Amygdala (tissue), 56 donors: ENCODE results near the gene MYRF.

Source experiments
- DNase-seq, 56 donors: peaks; one replicate each; lab custom pipeline; 2025; lab: John Stamatoyannopoulos, UW

The MYRF gene

GRCh38 chr11:61718046-61718531 is 34.3 kb upstream of the MYRF start:
- DNase-seq, result peak in 4 of 56 donors; percentile 54 to 75 (median 56)

DNA sequence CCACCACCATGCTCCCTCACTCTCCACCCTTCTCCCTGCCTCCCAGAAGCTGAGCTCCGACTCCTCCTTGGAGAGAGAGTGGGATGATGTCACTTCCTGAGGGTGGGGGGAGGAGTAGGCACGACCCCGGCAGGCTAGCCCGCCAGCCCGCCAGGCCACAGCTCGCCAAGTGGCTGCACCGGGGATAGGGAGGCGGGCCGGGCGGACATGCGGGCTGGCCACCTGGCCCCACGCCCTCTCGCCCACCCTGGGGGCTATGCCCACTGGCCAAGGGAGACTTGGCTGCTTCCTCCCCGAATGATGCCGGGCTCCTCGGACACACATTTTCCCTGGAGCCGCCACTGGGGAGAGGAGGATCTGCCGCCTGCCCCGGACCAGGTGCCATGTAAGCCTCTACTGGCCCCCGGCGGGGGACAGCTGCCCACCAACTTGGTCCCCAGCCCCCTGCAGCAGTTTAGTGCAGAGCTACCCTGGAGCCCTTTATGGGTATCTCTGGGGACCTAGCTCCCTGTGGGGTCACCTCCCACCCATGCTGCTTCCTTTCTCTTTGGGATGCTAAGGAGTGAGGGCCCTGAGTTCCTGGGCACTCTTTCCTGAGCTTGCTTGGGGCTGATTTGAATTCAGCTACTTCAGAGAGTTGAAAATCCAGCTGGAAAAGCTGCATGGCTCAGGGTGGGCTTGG is 33.7 kb upstream of the MYRF start:
- peak in 24 of 56 donors; percentile 10 to 75 (median 28) for DNase-seq

- no peak for DNase-seq
These were observed 32.5 kb upstream of the MYRF start for GRCh38 chr11:61719978-61720377.

DNA sequence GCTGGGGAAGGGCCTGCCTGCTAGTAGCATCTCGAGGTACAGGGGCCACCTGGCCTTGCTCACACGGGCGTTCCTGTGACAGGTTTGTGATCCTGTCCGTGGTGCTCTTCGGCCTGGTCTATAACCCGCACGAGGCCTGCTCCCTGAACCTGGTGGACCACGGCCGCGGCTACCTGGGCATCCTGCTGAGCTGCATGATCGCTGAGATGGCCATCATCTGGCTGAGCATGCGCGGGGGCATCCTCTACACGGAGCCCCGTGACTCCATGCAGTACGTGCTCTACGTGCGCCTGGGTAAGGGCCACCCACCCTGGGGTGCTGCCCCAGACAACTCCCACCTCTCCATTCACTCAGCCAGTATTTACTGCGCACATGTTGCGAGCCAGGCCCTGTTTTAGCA is 31.8 kb upstream of the MYRF start:
- DNase-seq, result no peak

DNA sequence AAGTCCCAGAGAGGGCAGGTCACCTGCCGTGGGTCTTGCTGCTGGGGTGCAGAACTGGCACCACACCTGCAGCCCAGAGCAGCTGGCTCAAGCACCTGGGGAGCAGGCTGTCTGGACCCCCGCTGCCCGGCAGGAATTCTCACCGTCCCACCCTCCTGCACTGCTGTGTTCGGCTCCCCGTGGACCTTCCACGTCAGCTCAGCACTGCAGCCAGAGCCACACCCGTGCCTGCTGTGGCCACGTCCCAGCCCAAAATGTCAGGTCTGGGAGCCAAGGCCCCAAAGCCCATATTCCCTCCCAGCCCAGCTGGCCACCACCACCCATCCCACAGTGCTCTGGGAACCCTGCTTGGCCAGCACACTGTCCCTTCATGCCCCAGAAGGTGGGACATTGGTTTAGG is 28.0 kb upstream of the MYRF start:
- DNase-seq, result no peak

- DNase-seq, result no peak
These were observed 26.6 kb upstream of the MYRF start for GRCh38 chr11:61725781-61726231.

GRCh38 chr11:61726775-61727174 is 25.7 kb upstream of the MYRF start:
- DNase-seq, result no peak

DNA sequence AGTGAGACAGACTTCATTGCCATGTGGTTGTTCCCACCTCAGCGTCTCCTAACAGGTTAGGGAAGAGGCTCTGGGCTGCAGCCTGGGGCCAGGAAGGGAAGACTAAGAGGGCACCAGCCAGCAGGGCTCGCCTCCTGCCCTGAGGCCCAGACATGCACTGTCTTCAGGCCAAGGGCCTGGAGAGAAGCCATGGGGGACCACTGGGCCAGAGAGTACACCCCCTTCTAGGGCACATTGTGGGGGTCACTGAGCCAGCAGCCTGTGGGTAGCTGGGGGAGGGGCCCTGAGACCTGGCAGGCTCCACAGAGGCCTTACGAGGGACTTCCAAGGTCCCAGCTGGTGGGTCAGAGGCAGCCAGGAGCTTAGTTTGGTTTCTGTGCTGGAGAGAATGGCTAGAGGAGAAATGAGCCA is 25.0 kb upstream of the MYRF start:
- peak in 11 of 56 donors; percentile 13 to 51 (median 34) for DNase-seq

DNA sequence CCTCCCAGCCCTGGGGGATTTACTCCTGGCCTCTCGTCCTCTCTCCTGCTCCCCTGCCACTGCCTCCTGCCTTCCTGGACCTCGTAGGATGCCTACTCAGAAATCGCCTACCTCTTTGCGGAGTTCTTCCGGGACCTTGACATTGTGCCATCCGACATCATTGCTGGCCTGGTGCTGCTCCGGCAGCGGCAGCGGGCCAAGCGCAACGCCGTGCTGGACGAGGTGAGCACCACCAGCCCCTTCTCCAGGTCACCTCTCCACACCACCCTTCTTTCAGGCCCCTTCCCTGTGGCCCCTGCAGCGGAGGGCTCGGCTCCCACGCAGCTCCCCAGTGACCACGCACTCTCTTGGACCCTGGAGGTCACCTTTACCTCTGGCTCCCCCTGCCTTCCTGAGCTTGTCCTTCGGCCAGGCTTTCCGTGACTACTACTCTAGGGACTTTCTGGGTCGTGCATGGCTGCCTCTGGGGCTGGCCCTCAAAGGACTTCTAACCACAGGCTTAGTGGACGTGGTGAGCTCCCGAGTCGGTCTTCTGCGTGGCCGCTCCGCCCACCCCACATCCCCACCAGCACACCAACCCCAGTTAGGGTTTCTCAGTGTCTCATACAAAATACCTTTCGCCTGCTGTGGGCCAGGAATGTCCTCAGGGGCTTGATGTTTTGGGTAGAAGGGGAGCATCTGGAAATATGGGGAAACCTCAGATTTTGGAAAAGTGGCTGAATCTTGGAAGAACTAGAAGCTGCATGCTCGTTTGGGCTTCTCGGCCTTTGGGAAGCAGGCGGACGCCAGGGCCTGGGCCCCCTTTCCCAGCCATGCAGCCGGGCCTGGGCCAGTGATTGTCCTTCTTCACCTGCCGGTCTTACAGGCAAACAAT is 24.1 kb upstream of the MYRF start:
- DNase-seq, result no peak

DNA sequence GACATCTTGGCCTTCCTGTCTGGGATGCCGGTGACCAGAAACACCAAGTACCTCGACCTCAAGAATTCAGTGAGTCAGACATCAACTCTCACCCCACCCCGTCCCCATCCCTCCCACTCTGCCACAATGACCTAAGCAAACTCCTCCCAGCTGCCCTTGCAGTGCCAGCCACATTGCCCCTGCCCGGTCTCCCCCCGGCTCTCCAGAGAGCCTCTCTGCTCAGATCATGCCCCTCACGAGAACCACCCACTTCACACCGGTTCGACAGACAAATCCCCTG is 23.6 kb upstream of the MYRF start:
- DNase-seq, result no peak

- DNase-seq, result no peak
These were observed 22.0 kb upstream of the MYRF start for GRCh38 chr11:61730240-61730994.

GRCh38 chr11:61731211-61731951 is 21.1 kb upstream of the MYRF start:
- no peak for DNase-seq

DNA sequence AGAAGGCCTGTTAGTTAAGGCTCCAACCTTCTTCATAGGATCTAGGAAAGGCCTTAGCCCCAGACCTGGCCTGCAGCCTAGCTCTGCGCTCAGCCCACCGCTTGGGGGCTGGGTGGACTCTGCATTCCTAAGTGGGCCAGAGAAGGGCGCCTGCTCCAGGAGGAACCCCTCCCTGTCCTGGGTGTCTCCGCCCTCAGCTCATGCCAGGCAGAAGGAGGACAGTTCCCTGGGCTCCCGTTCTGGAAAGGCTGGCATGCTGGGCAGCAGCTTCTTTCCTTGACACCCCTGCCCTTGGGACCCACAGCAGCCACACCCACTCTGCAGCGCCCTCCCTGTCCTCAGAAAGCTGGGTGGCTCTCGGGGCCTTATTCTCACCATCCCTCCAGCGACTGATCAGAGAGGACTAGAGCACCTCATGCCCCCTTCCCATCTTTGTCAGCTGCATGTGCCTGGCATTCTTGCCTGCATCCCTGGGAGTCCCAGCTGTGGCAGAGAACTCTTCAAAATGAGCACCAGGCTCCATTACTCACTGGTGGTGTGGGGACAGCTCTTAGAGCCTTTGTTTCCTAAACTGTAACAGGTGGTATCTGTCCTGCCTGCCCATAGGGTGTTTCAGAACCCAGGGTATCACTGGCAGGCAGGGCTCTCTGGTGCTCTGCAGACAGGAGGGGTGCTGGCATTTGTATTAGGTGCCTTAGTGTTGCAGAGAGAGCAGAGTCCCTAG is 20.3 kb upstream of the MYRF start:
- no peak for DNase-seq

GRCh38 chr11:61732705-61733104 is 19.7 kb upstream of the MYRF start:
- peak in 24 of 56 donors; percentile 19 to 65 (median 40) for DNase-seq

- DNase-seq, result peak in 55 of 56 donors; percentile 20 to 94 (median 75)
These were observed 19.1 kb upstream of the MYRF start for GRCh38 chr11:61733120-61733978.

GRCh38 chr11:61734767-61735166 is 17.7 kb upstream of the MYRF start:
- DNase-seq, result no peak

GRCh38 chr11:61735391-61735790 is 17.0 kb upstream of the MYRF start:
- no peak for DNase-seq

- DNase-seq, result peak in 2 of 56 donors; percentile 19 to 31
These were observed 16.1 kb upstream of the MYRF start for GRCh38 chr11:61736310-61736709.

DNA sequence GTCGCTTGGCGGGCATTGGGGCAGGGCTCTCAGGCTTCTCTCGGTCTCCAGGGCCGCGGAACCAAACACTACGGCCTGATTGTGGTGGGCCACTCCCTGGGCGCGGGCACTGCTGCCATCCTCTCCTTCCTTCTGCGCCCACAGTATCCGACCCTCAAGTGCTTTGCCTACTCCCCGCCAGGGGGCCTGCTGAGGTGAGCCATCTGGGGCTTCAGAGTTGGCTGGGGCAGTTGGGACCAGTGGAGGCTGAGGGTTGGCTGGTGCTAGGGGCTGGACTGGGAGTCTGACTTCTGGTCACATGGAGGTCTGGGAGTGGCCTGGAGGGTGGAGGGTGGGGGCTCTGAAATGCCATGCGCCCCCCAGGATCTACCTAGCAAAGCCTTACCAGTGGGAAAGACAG is 15.3 kb upstream of the MYRF start:
- DNase-seq, result no peak
